ENCODE data around the gene ACP2. TPM values are rescaled to one million over a fixed set of nuclear protein-coding genes. Genes with fewer than 3 reads are reported as not detected.
A peak's percentile ranks its signal among the peaks of the same experiment; 100 is the strongest.

ACP2 gene
- total and polyA plus RNA-seq, 9 of the 15 experiments (the other 6 are each of a cell fraction or from before 2014, with no cell fraction given): 1.9 to 20.0 (median 11.6) TPM

DNA sequence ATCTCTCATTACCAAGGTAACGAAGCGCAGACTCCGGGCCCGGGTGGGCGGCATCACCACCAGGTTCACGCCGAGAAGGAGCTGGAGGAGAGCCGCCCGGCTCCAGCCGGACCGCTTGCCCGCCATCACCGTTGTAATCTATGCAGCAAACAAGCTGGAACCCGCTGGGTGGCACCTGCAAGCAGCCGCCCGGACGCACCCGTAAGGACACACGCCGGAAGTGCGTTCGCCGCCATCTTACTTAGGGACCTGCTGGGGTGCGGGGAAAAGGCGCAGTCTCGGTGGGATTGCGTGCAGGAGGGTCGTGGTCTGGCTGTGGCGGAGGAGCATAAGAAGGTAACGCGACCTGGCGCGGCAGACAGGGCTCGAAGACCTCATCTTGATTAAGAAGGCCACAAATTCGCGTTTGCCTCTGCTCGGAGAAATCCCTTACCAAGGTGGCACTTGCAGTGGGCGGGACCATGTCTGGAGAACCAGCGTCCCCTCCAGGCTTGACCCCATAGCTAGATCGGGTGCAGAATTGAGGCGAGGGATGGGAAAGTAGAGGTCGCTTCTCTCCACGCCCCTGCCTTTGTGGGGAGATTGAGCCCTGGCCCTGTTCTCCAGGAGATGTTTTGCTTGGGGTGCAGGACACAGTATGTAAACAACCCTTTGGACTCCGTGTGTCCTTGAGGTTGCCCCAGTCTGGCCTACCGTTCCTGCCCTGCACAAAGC is at the start of gene ACP2 (continued):
- no peak; the same call in 1 of the 2 replicates for TF ChIP-seq CHAMP1 (IDR thresholded peaks at IDR 0.05)
- 0 out of 2 replicates have a peak, but pooled peaks have one; percentile 29 for TF ChIP-seq ZFPM2 (CRISPR knock-in tag; IDR thresholded peaks at IDR 0.05)
- 0 out of 2 replicates have a peak, but pooled peaks have one; percentile 23 for TF ChIP-seq HDGF (IDR thresholded peaks at IDR 0.05)
- TF ChIP-seq FOXJ2 (tag; IDR thresholded peaks at IDR 0.05): no peak; the same call in 1 of the 2 replicates
- peak; percentile 88; the same call in 1 of the 2 replicates for TF ChIP-seq KAT7 (CRISPR knock-in tag; IDR thresholded peaks at IDR 0.05; ENCODE audit: borderline replicate concordance)
- TF ChIP-seq ZFP30 (CRISPR knock-in tag; IDR thresholded peaks at IDR 0.05; ENCODE audit: borderline replicate concordance): no peak
- no peak for TF ChIP-seq ZNF217 (CRISPR knock-in tag; IDR thresholded peaks at IDR 0.05)
- no peak for TF ChIP-seq SMARCB1 (IDR thresholded peaks at IDR 0.05; ENCODE audit: insufficient read length, low read depth)
- TF ChIP-seq JUN (IDR thresholded peaks at IDR 0.05; ENCODE audit: borderline replicate concordance, low read depth, low read length): no peak
- TF ChIP-seq JUN (CRISPR knock-in tag; IDR thresholded peaks at IDR 0.05; ENCODE audit: borderline replicate concordance): no peak
- TF ChIP-seq GTF2A2 (tag; IDR thresholded peaks at IDR 0.05): peak; percentile 74
- TF ChIP-seq POU5F1 (IDR thresholded peaks at IDR 0.05; ENCODE audit: borderline replicate concordance, low read depth, low read length, partially characterized antibody): peak; percentile 28
- TF ChIP-seq MIER1 (IDR thresholded peaks at IDR 0.05; ENCODE audit: low read depth): 0 out of 2 replicates have a peak, but pooled peaks have one; percentile 53
- TF ChIP-seq GABPA (tag; conservative IDR thresholded peaks at IDR 0.05; ENCODE audit: low read depth): peak; percentile 100
- TF ChIP-seq STAT5A (IDR thresholded peaks at IDR 0.05; ENCODE audit: borderline replicate concordance, low read length): peak; percentile 47; the same call in 1 of the 2 replicates
- TF ChIP-seq CBX3 (IDR thresholded peaks at IDR 0.05; ENCODE audit: borderline replicate concordance in 1 of 2, low read length in 2 of 2): peak in 1 of 2 experiments; percentile 90; a peak in 2 of 3 replicates
- no peak for TF ChIP-seq MXD1 (CRISPR knock-in tag; IDR thresholded peaks at IDR 0.05; ENCODE audit: borderline replicate concordance, poor library complexity, severe bottlenecking)
- TF ChIP-seq FOXA1 (IDR thresholded peaks at IDR 0.05; ENCODE audit: borderline replicate concordance): no peak
- 0 out of 2 replicates have a peak, but pooled peaks have one; percentile 20 for TF ChIP-seq SMC3 (conservative IDR thresholded peaks at IDR 0.05; ENCODE audit: insufficient read depth, low read depth, low read length)
- no peak for TF ChIP-seq ZNF668 (CRISPR knock-in tag; IDR thresholded peaks at IDR 0.05)
- TF ChIP-seq ETV6 (IDR thresholded peaks at IDR 0.05; ENCODE audit: borderline replicate concordance in 1 of 2, low read depth in 2 of 2, low read length in 1 of 2): no peak
- TF ChIP-seq ETV6 (CRISPR knock-in tag; IDR thresholded peaks at IDR 0.05; ENCODE audit: borderline replicate concordance): no peak
- no peak for TF ChIP-seq SRSF3 (IDR thresholded peaks at IDR 0.05; ENCODE audit: insufficient read depth, low read length)
- no peak for TF ChIP-seq KAT2B (IDR thresholded peaks at IDR 0.05; ENCODE audit: low read depth, low read length)
- TF ChIP-seq COPS2 (conservative IDR thresholded peaks at IDR 0.05): no peak
- TF ChIP-seq HOXB6 (CRISPR knock-in tag; IDR thresholded peaks at IDR 0.05; ENCODE audit: borderline replicate concordance): no peak
- TF ChIP-seq PURB (CRISPR knock-in tag; IDR thresholded peaks at IDR 0.05; ENCODE audit: low read depth): no peak

Measured in K562 (cell line).